T-helper 9 cell (primary cell): Measurements from ENCODE around the gene PSMF1.

Experiments
- DNase-seq: peaks from one replicate; pipeline ENCODE4 v3.0.0-alpha.2; 2020
- total RNA-seq, 2 donors: gene quantifications; one replicate each; lab custom pipeline; 2026; lab: John Stamatoyannopoulos, UW

The PSMF1 gene, protein sequence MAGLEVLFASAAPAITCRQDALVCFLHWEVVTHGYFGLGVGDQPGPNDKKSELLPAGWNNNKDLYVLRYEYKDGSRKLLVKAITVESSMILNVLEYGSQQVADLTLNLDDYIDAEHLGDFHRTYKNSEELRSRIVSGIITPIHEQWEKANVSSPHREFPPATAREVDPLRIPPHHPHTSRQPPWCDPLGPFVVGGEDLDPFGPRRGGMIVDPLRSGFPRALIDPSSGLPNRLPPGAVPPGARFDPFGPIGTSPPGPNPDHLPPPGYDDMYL
- total RNA-seq, result 48.3 to 100 reads per million in 2 donors

GRCh38 chr20:1118336-1119127, at the start of gene PSMF1:
Gene PSMF1 (plus strand): TSS chr20:1118602. CDS start chr20:1118774, 172 bp downstream.
- peak; percentile 94 for DNase-seq

DNA sequence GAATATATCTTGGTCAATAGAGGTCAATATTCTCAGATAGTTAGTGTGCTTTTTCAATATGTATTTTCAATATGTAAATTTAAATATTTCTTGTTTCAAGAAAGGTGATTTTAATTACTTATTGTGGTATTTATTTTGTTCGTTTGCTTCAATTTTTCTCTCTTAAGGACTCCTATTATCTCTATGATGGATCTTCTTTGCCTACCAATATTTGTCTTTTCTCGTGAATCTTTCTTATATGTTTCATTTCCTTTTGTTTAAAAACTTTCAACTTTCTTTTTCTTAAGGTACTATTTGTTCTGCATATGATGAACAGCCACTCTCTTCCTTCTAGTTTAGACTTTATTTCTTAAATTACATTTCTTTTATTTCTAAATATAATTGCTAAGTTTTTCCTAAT, 46.1 kb upstream of the PSMF1 start:
- no peak for DNase-seq

GRCh38 chr20:1075616-1076015, 42.8 kb upstream of the PSMF1 start:
- DNase-seq, result no peak

- DNase-seq, result no peak
Observed at GRCh38 chr20:1081891-1082290, 36.5 kb upstream of the PSMF1 start.

GRCh38 chr20:1083431-1084080, 34.8 kb upstream of the PSMF1 start:
- no peak for DNase-seq

GRCh38 chr20:1085492-1086276, 32.7 kb upstream of the PSMF1 start:
- DNase-seq, result no peak

- no peak for DNase-seq
Observed at GRCh38 chr20:1086277-1087213, 31.9 kb upstream of the PSMF1 start.

DNA sequence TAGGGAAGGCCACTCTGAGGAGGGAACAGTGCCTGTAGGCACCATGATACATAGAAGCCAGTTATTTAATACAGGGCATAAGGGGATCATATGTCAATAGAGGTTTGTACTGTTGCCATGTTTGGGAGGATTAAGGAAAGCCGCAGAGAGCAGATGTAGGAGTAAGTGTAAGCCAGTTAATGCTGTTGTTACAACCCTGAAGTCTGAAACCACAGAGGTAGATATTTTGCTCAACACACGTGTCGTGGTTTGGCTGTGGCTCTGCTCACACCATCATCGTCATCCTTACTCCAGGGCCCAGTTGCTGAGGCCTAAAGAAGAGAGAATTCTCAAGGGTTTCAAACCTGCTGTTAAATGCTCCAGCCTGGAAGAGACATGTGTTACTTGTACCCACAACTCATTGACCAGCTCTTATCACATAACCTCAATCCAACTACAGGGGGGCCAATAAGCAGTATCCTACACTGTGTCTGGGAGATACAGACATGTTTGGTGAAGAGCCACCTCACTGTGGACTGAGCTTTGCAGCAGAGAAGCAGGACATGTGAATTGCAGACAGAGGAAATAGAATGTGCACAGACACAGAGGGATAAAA, 31.0 kb upstream of the PSMF1 start:
- DNase-seq, result no peak

DNA sequence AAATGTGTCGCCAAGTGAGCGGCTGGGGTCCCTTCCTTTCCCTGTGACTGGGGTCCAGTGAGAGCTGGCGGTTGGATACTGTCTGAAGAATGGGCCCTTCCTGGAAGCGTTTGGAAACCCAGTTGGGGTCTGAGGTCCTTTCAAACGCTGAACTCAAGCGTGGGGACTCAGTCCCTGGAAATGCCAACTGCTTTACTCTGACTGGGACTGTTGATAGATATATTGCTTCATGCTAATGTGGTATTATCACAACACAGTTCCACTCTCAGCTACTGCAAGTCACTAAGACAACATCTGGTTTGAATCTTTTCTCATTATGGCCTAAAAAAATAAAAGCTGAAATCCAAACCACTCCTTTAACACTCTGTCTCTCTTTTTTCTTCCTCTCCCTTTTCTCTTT, 23.7 kb upstream of the PSMF1 start:
- DNase-seq, result no peak

GRCh38 chr20:1101533-1101932, 16.9 kb upstream of the PSMF1 start:
- DNase-seq, result no peak

GRCh38 chr20:1102016-1102415, 16.4 kb upstream of the PSMF1 start:
- DNase-seq, result no peak

GRCh38 chr20:1103751-1104150, 14.7 kb upstream of the PSMF1 start:
- no peak for DNase-seq

GRCh38 chr20:1105599-1106194, 12.7 kb upstream of the PSMF1 start:
- no peak for DNase-seq

DNA sequence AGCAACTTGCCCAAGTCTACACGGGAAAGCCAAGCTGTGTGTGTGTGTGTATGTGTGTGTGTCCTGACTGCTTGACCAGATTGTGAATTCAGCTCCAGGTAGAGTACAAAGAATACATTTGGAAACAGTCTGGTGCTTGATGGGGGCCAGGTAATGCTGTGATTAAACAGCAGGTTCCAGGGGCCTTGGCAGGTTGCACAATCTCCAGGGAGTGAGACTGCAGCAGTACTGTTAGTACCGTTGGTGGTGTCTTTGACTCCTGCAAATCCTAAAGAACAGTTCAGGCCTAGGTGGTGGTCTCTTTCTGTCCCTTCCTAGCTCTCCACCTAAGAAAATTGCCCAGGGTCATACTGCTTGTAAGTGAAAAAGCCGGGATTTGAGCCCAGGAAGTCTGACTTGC, 11.2 kb upstream of the PSMF1 start:
- DNase-seq, result no peak

DNA sequence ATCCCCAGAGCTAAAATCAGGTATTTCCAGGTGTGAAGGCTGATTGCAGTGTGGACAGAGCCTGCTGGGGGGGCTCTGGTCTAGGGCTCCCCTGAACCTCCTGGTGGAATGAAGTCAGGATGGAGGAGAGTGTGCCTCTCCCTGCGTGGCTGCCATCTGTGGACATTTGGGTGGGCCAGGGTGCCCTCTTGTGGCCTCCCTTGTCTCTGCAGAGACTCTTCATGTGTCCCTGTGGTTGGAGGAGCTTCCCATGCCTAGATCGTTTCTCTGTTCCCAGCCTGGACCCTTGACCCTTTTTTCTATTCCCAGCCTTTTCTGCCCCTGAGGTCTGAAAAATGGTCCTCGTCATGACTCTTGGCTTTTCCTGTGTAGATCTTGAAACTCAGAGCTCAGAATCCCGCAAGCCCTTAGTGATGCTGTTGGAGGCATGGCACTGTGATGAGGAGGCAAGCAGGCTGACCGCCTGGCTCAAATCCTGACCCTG, 9.9 kb upstream of the PSMF1 start:
- peak; percentile 34 for DNase-seq

DNA sequence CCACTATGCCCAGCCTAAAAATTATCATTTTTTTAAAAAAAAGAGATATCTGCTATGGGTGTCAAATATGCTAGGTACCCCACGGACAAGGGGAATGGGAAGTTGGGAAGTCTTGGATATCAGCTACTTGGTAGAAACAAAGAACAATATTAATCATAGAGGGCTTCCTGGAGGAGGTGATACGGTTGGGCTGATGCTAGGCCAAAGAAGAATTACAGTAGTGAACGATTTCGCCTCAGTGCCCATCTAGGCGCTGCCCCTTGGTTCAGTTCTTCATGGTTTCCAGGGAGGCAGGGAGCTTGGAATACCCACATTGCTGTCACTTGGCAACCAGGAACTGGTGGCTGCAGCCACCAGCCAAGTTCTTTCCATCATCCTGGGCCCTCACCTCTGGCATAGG, 5.5 kb upstream of the PSMF1 start:
- no peak for DNase-seq

GRCh38 chr20:1118004-1118335, 432 bp upstream of the PSMF1 start:
- no peak for DNase-seq

DNA sequence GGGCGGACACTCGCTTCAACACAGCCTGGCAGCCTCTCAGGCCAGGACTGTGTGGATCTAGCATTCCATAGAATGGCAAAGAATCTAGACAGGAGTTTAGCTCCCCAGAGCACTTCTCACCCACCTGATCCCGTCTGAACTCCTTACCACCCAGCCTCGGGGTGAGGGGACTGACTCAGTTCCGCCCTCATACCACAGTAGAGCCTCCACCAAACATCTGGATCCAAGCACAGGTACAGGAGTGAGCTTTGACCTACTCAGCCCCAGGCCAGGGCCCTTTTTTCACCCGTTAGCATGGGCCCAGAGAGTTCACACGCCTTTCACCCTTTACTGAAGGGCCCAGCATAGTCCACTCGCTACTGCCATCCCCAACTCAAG, 715 bp downstream of the PSMF1 start:
- DNase-seq, result no peak

DNA sequence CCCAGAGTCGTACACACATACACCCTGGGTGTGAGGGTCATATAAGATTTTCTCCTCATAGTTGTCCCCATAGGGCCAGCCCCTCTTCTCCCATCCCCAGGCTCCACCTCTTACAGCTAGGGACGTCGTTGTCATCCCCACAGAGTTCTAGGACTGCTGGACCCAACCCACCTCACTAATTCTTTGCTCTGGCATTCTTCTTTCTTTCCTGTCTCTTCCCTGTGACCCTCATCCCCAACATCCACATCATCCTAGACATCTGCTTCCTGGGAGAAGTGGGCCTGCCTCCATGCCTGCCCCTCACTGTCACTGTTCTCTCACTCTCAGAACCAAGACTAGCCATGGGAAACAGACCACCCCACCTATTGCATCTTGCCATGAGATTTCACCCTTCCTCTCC, 1.1 kb downstream of the PSMF1 start:
- no peak for DNase-seq

GRCh38 chr20:1121429-1121828, 3.0 kb downstream of the PSMF1 start:
- no peak for DNase-seq
